ENCODE measurements around the gene ASPDH. TPM values are rescaled to one million over a fixed set of nuclear protein-coding genes. Genes with fewer than 3 reads are reported as not detected.
"Not testable (repeated sequence)": the region's sequence is repeated elsewhere in the genome, so short reads cannot be mapped to it uniquely, and the experiment has no call there.

The ASPDH gene
- total RNA-seq, 3 donors from 2014 or later: not detected

GRCh38 chr19:50475101-50475568 is 38.6 kb downstream of the ASPDH start:
- no peak for ATAC-seq
- peaks cover 10% of the 10 kb centered on the region for H3K4me1 ChIP-seq (ENCODE audit: low read depth)
- no peaks in the 10 kb centered on the region for H3K9me3 ChIP-seq
- DNase-seq: no peak
- no peak for TF ChIP-seq CTCF (IDR thresholded peaks at IDR 0.05)
- H3K4me3 ChIP-seq: no peak overlapping the region
- intact Hi-C loops (cut with DNase I, micrococcal nuclease): no loop called here
- H3K36me3 ChIP-seq (ENCODE audit: low read depth): no peaks in the 10 kb centered on the region

- H3K9me3 ChIP-seq; intact Hi-C loops (cut with DNase I, micrococcal nuclease); H3K4me3 ChIP-seq; ATAC-seq; DNase-seq; H3K36me3 ChIP-seq (ENCODE audit: low read depth); H3K4me1 ChIP-seq (ENCODE audit: low read depth): not testable (repeated sequence)
These were observed 40.4 kb downstream of the ASPDH start for GRCh38 chr19:50473336-50473735.

GRCh38 chr19:50468818-50469217 is 44.9 kb downstream of the ASPDH start:
- no peak for DNase-seq
- no peaks in the 10 kb centered on the region for H3K4me1 ChIP-seq (ENCODE audit: low read depth)
- intact Hi-C loops (cut with DNase I, micrococcal nuclease): loop anchor here in 1 of 2 donors (10.0 kb wide), 1 partner anchor 104 kb away; the partner anchor contains the start of gene NAPSA
- H3K4me3 ChIP-seq: no peak overlapping the region
- no peaks in the 10 kb centered on the region for H3K36me3 ChIP-seq (ENCODE audit: low read depth)
- no peak for ATAC-seq
- H3K9me3 ChIP-seq: no peaks in the 10 kb centered on the region
- no peak for TF ChIP-seq CTCF (IDR thresholded peaks at IDR 0.05)

GRCh38 chr19:50467566-50467965 is 46.1 kb downstream of the ASPDH start:
- intact Hi-C loops (cut with DNase I, micrococcal nuclease): loop anchor here in 1 of 2 donors (10.0 kb wide), 1 partner anchor 103 kb away; the partner anchor contains the start of gene NAPSA
- Histone ChIP-seq H3K4me1 (ENCODE audit: low read depth) (no peaks in the 10 kb centered on the region), H3K4me3 (no peak overlapping the region), H3K9me3 (no peaks in the 10 kb centered on the region), H3K36me3 (ENCODE audit: low read depth) (no peaks in the 10 kb centered on the region)
- DNase-seq (no peak), ATAC-seq (no peak)
- no peak for TF ChIP-seq CTCF (IDR thresholded peaks at IDR 0.05)

- Histone ChIP-seq H3K36me3 (ENCODE audit: low read depth) (no peaks in the 10 kb centered on the region), H3K4me3 (no peak overlapping the region), H3K4me1 (ENCODE audit: low read depth) (no peaks in the 10 kb centered on the region), H3K9me3 (no peaks in the 10 kb centered on the region)
- DNase-seq (peak in 1 of 3 donors; percentile 29), ATAC-seq (no peak)
- intact Hi-C loops (cut with DNase I, micrococcal nuclease): loop anchor here in 1 of 2 donors (10.0 kb wide), 1 partner anchor 102 kb away; the partner anchor contains the start of gene NAPSA
- no peak for TF ChIP-seq CTCF (IDR thresholded peaks at IDR 0.05)
These were observed 47.0 kb downstream of the ASPDH start for GRCh38 chr19:50466706-50467039.

GRCh38 chr19:50465986-50466705 is 47.6 kb downstream of the ASPDH start:
- intact Hi-C loops (cut with DNase I, micrococcal nuclease): loop anchor here in 1 of 2 donors (10.0 kb wide), 1 partner anchor 101 kb away; the partner anchor contains the start of gene NAPSA

More at GRCh38 chr19:50465986-50466705, 47.6 kb downstream of the ASPDH start:
- TF ChIP-seq CTCF (IDR thresholded peaks at IDR 0.05): no peak
- DNase-seq: peak; percentile 75 to 79 (median 76)
- H3K9me3 ChIP-seq: no peaks in the 10 kb centered on the region
- peak; percentile 90 for ATAC-seq
- H3K4me3 ChIP-seq: no peak overlapping the region
- H3K36me3 ChIP-seq (ENCODE audit: low read depth): no peaks in the 10 kb centered on the region
- no peaks in the 10 kb centered on the region for H3K4me1 ChIP-seq (ENCODE audit: low read depth)
